MM.1S (cell line): ENCODE data around the gene CYP4F8.

Experiments used
- DNase-seq: peaks from one replicate; pipeline ENCODE4 v3.0.0-alpha.2; 2015
- H2AFZ ChIP-seq: fragments of 300-600 bp; sonication (generic); 2 replicates; pipeline ENCODE4 v1.6.0; 2016; ENCODE audit warnings: antibody characterized with exemption, low read length
- H3F3A ChIP-seq: fragments of 300-600 bp; sonication (generic); 2 replicates; pipeline ENCODE4 v1.6.1; 2016; ENCODE audit warnings: mild to moderate bottlenecking, antibody characterized with exemption, low read length, moderate library complexity, mixed read lengths; ENCODE audit not compliant: insufficient read depth
- H3K27ac ChIP-seq: fragments of 300-600 bp; sonication (generic); 2 replicates; pipeline ENCODE4 v1.5.1; 2016; ENCODE audit warnings: mild to moderate bottlenecking, low read length
- H3K27me3 ChIP-seq: fragments of 300-600 bp; sonication (generic); replicated peaks from 2 replicates; pipeline ENCODE4 v1.6.0; 2016; ENCODE audit warnings: low read length; ENCODE audit not compliant: insufficient read depth
- H3K36me3 ChIP-seq: fragments of 300-600 bp; sonication (generic); replicated peaks from 2 replicates; pipeline ENCODE4 v1.6.1; 2016; ENCODE audit warnings: mild to moderate bottlenecking, low read length, mixed read lengths; ENCODE audit not compliant: insufficient read depth
- H3K4me1 ChIP-seq: fragments of 300-600 bp; sonication (generic); 2 replicates; pipeline ENCODE4 v1.6.1; 2016; ENCODE audit warnings: low read length, mixed read lengths
- H3K4me2 ChIP-seq: fragments of 300-600 bp; sonication (generic); 2 replicates; pipeline ENCODE4 v1.6.0; 2016; ENCODE audit warnings: low read depth, low read length
- H3K4me3 ChIP-seq: fragments of 300-600 bp; sonication (generic); 2 replicates; pipeline ENCODE4 v1.5.1; 2016; ENCODE audit warnings: low read length, mixed read lengths
- H3K79me2 ChIP-seq: fragments of 300-600 bp; sonication (generic); 2 replicates; pipeline ENCODE4 v1.6.1; 2016; ENCODE audit warnings: mixed run types, low read length, mixed read lengths
- H3K9ac ChIP-seq: fragments of 300-600 bp; sonication (generic); 2 replicates; pipeline ENCODE4 v1.6.1; 2016; ENCODE audit warnings: low read length, mixed read lengths
- H3K9me2 ChIP-seq: fragments of 300-600 bp; sonication (generic); replicated peaks from 2 replicates; pipeline ENCODE4 v1.6.1; 2016; ENCODE audit warnings: mild to moderate bottlenecking, low read length, mixed read lengths; ENCODE audit not compliant: insufficient read depth
- H3K9me3 ChIP-seq: fragments of 300-600 bp; sonication (generic); replicated peaks from 2 replicates; pipeline ENCODE4 v1.6.1; 2016; ENCODE audit warnings: mild to moderate bottlenecking, low read length, mixed read lengths; ENCODE audit not compliant: insufficient read depth
- H4K20me1 ChIP-seq: fragments of 300-600 bp; sonication (generic); 2 replicates; pipeline ENCODE4 v1.6.1; 2016; ENCODE audit warnings: mild to moderate bottlenecking, low read length, moderate library complexity, mixed read lengths; ENCODE audit not compliant: insufficient read depth
- EZH2 ChIP-seq: fragments of 300-600 bp; sonication (generic); optimal IDR thresholded peaks from 2 replicates; pipeline ENCODE3; 2017; ENCODE audit warnings: low read depth, mild to moderate bottlenecking, antibody characterized with exemption, low read length, mixed read lengths
- EZH2phosphoT487 ChIP-seq: fragments of 300-600 bp; sonication (generic); IDR thresholded peaks from 2 replicates; pipeline ENCODE4 v1.6.1; 2018; ENCODE audit warnings: antibody characterized with exemption, low read length
- TF ChIP-seq, protein P1 (sequence below): fragments of 300-600 bp; sonication (generic); IDR thresholded peaks from 2 replicates; pipeline ENCODE4 v1.5.1; 2016; ENCODE audit warnings: antibody characterized with exemption, low read length, mixed read lengths

The CYP4F8 gene

DNA sequence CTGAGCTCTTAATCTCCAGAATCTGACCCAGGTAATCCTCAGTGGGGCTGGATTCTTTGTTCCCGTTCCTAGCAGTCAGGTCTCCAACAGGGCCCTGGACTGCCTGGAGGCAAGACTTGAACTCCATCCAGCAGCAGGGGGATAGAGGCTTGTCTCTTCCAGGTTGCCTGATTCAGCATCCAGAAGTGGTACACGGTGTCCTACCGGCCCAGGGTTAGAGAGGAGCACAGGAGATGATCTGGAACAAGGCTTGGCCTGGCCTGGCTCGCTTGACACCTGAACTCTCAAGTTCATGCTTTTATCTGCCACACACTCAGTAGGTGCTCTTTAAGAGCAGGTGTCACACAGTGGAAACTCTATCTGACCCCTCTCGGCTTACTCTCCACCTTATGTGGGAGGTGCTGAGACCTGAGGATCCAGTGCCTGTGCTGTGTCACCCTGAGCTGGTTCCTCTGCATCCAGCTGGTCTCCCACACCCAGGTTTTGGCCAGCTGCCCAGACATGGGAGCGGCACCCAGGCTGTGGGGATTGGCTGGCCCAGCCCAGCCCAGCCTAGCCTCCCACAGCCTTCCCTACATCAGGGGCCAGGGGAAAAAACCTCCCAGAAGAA lies 25.4 kb downstream of the CYP4F8 start, which contains the start of gene CYP4F3:
CYP4F3 (plus strand) TSS at position 604 of the 610 bp plus-strand sequence. CDS start 519 bp downstream, outside the sequence.
- no peak within 1 kb of the TSS for H3K27ac ChIP-seq
- no peaks in the 10 kb centered on the region for H3K9me2 ChIP-seq
- no peak within 1 kb of the TSS for H3K4me2 ChIP-seq
- DNase-seq: no peak
- peaks cover 49% of the 10 kb centered on the region for H3K27me3 ChIP-seq
- no peaks in the 10 kb centered on the region for H4K20me1 ChIP-seq
- H2AFZ ChIP-seq: no peak within 1 kb of the TSS
- no peaks in the 10 kb centered on the region for H3K79me2 ChIP-seq
- no peaks in the 10 kb centered on the region for H3K9me3 ChIP-seq
- H3K4me3 ChIP-seq: no peak within 1 kb of the TSS
- H3F3A ChIP-seq: no peaks in the 10 kb centered on the region
- no peaks in the 10 kb centered on the region for H3K4me1 ChIP-seq
- no peaks in the 10 kb centered on the region for H3K36me3 ChIP-seq
- no peak for TF ChIP-seq EZH2
- TF ChIP-seq, protein P1, sequence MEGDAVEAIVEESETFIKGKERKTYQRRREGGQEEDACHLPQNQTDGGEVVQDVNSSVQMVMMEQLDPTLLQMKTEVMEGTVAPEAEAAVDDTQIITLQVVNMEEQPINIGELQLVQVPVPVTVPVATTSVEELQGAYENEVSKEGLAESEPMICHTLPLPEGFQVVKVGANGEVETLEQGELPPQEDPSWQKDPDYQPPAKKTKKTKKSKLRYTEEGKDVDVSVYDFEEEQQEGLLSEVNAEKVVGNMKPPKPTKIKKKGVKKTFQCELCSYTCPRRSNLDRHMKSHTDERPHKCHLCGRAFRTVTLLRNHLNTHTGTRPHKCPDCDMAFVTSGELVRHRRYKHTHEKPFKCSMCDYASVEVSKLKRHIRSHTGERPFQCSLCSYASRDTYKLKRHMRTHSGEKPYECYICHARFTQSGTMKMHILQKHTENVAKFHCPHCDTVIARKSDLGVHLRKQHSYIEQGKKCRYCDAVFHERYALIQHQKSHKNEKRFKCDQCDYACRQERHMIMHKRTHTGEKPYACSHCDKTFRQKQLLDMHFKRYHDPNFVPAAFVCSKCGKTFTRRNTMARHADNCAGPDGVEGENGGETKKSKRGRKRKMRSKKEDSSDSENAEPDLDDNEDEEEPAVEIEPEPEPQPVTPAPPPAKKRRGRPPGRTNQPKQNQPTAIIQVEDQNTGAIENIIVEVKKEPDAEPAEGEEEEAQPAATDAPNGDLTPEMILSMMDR: no peak
- no peak for TF ChIP-seq EZH2phosphoT487
- no peak within 1 kb of the TSS for H3K9ac ChIP-seq

GRCh38 chr19:15640904-15641597 lies 26.0 kb downstream of the CYP4F8 start:
- DNase-seq: no peak
- H3K9me2 ChIP-seq: no peaks in the 10 kb centered on the region
- no peak overlapping the region for H3K4me3 ChIP-seq
- H3F3A ChIP-seq: no peaks in the 10 kb centered on the region
- H2AFZ ChIP-seq: no peak overlapping the region
- no peaks in the 10 kb centered on the region for H4K20me1 ChIP-seq
- no peaks in the 10 kb centered on the region for H3K36me3 ChIP-seq
- no peaks in the 10 kb centered on the region for H3K9me3 ChIP-seq
- H3K27me3 ChIP-seq: peaks cover 49% of the 10 kb centered on the region
- H3K79me2 ChIP-seq: no peaks in the 10 kb centered on the region
- H3K4me2 ChIP-seq: no peak overlapping the region
- TF ChIP-seq, protein P1: no peak
- H3K9ac ChIP-seq: no peak overlapping the region
- H3K27ac ChIP-seq: no peak overlapping the region
- H3K4me1 ChIP-seq: no peaks in the 10 kb centered on the region

DNA sequence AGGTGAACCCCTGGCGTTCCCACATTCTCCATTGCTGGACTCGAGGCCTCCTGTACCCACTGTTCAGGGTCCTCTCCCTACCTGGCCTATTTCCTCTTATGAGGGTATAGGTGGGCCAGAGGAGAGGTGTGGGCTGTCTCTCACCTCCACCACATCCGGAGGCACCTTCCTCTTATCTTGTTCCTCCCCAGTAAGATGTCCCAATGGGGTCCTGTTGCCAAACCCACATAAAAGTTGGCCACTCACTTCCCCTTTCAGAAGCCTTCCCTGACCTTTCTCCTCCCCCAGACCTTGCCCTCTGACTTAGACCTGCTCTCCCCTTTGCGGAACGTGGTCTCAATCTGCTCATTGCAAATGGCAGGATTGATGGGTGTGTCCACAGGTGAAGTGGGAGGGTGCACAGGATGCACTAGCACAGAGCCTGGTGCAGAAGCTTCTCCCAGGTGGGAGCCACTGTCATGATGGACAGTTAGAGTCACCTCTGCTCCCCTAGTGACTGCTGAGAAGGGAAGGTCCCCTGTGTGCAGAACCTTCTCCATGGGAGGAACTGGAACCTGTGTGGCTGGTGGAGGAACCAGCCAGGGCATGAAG lies 27.0 kb downstream of the CYP4F8 start:
- DNase-seq: no peak
- Histone ChIP-seq H3K9me3 (no peaks in the 10 kb centered on the region), H3K9ac (no peak overlapping the region), H3K27ac (no peak overlapping the region), H3K79me2 (no peaks in the 10 kb centered on the region), H3K4me2 (no peak overlapping the region), H2AFZ (no peak overlapping the region), H3K27me3 (peaks cover 52% of the 10 kb centered on the region), H3K4me3 (no peak overlapping the region), H3K4me1 (no peaks in the 10 kb centered on the region), H3F3A (no peaks in the 10 kb centered on the region), H3K9me2 (no peaks in the 10 kb centered on the region), H3K36me3 (no peaks in the 10 kb centered on the region), H4K20me1 (no peaks in the 10 kb centered on the region)
- TF ChIP-seq EZH2: no peak
- TF ChIP-seq, protein P1: no peak
- no peak for TF ChIP-seq EZH2phosphoT487
